Body of pancreas (tissue), 4 donors: Measurements from ENCODE around the gene ZNF92. TPM values are rescaled to one million over a fixed set of nuclear protein-coding genes. Genes with fewer than 3 reads are reported as not detected.

ENCODE experiments used
- ATAC-seq: fragments of 150-250 bp; one replicate; pipeline ENCODE4 v1.9.1; 2016
- DNase-seq, 4 donors: peaks; one replicate each; pipeline ENCODE4 v3.0.0-alpha.2; 2019
- H3K27ac ChIP-seq, 4 donors: fragments of 200-600 bp; sonication (generic); 1 replicate in 3 of 4; 2 replicates in 1 of 4; pipeline versions ENCODE4 v1.5.1 to v1.6.1; 2016 to 2019; ENCODE audit warnings: mild to moderate bottlenecking in 1 of 4, mixed read lengths in 1 of 4, moderate library complexity in 1 of 4
- H3K27me3 ChIP-seq, 2 donors: fragments of 200-600 bp; sonication (generic); one replicate each; pipeline ENCODE4 v1.6.0; 2016; ENCODE audit warnings: mild to moderate bottlenecking in 1 of 2
- H3K36me3 ChIP-seq, 2 donors: fragments of 200-600 bp; sonication (generic); replicated peaks in 1 of 2; 2 replicates each; pipeline ENCODE4 v1.5.1; 2016; ENCODE audit warnings: low read depth in 2 of 2; ENCODE audit not compliant: insufficient read depth in 1 of 2
- H3K4me1 ChIP-seq: fragments of 200-600 bp; sonication (generic); one replicate; pipeline ENCODE4 v1.6.0; 2016
- H3K4me3 ChIP-seq, 2 donors: fragments of 200-600 bp; sonication (generic); 1 replicate in 1 of 2; 2 replicates in 1 of 2; pipeline ENCODE4 v1.5.1; 2016 to 2019
- H3K9me3 ChIP-seq, 3 donors: fragments of 200-600 bp; sonication (generic); 1 replicate in 2 of 3; 2 replicates in 1 of 3; pipeline ENCODE4 v1.5.1; 2016
- POLR2A ChIP-seq, 3 donors: fragments of 450-650 bp; IDR thresholded peaks; one replicate each; pipeline ENCODE4 v1.6.1; 2016; ENCODE audit warnings: antibody characterized with exemption in 3 of 3, mild to moderate bottlenecking in 2 of 3
- WGBS, 2 donors: methylation state at CpG; one replicate each; pipeline ENCODE4 v1.1.5; 2017; 5-methylcytosine and 5-hydroxymethylcytosine counted together
- intact Hi-C: fragments of 100-400 bp; cut with DNase I; formaldehyde crosslinking; loops from one replicate; pipeline ENCODE4 v1.15.1; 2023
- total RNA-seq, 2 donors: library from RNA; depleted of rRNA; stranded (reverse); fragments of >200 nt; gene quantifications; one replicate each; pipeline ENCODE4 v1.1.0, GENCODE V29; 2016
- TF ChIP-seq, protein P1 (sequence below), 7 experiments: fragments of 450-650 bp in 4 of 7; fragments of 200-600 bp in 3 of 7; sonication (generic) in 3 of 7; IDR thresholded peaks; one replicate each; pipeline ENCODE4 v1.5.1; 2016 to 2019; ENCODE audit warnings: antibody characterized with exemption in 7 of 7

Gene ZNF92
- total RNA-seq, 2 donors from 2014 or later, result 1.3 to 6.2 TPM

DNA sequence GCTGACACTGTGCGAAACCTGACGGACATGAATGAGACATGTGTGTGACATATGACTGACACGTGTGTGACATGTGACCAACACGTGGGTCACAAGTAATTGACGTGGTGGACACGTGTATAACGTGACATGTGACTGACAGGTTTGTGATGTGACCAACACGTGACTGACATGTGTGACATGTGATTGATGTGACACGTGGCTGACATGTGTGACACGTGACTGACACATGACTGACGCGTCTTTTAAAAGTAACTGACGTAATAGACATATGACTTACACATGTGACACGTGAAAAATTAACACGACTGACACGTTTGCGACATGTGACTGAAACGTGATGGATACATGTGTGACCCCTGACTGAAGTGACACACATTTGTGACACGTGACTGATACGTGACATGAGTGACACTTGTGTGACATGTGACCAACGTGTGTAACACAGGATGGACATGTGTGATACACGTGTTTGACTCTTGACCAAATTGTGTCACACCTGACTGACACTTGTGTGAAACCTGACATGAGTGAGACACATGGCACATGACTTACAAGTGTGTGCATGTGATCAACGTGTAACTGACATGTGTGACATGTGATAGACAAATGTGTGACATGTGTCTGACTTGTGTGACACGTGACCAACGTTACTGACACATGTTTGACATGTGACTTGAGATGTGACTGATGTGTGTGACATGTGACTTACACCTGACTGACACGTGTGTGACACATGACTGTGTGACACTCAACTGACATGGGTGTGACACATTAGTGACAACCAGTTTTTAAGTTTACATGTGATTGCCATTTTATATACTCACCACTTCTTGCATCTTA, 56.9 kb downstream of the ZNF92 start:
- H3K36me3 ChIP-seq, result no peaks in the 10 kb centered on the region
- H3K4me1 ChIP-seq, result no peaks in the 10 kb centered on the region
- no peak for ATAC-seq
- H3K27me3 ChIP-seq, result no peaks in the 10 kb centered on the region
- DNase-seq, result no peak
- no peaks in the 10 kb centered on the region for H3K9me3 ChIP-seq
- TF ChIP-seq POLR2A (IDR thresholded peaks at IDR 0.05), result no peak
- TF ChIP-seq, protein P1, sequence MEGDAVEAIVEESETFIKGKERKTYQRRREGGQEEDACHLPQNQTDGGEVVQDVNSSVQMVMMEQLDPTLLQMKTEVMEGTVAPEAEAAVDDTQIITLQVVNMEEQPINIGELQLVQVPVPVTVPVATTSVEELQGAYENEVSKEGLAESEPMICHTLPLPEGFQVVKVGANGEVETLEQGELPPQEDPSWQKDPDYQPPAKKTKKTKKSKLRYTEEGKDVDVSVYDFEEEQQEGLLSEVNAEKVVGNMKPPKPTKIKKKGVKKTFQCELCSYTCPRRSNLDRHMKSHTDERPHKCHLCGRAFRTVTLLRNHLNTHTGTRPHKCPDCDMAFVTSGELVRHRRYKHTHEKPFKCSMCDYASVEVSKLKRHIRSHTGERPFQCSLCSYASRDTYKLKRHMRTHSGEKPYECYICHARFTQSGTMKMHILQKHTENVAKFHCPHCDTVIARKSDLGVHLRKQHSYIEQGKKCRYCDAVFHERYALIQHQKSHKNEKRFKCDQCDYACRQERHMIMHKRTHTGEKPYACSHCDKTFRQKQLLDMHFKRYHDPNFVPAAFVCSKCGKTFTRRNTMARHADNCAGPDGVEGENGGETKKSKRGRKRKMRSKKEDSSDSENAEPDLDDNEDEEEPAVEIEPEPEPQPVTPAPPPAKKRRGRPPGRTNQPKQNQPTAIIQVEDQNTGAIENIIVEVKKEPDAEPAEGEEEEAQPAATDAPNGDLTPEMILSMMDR (IDR thresholded peaks at IDR 0.05), result no peak
- no peak overlapping the region for H3K27ac ChIP-seq
- intact Hi-C loops, result no loop called here
- 76 to 80% methylated on average over 26 of the region's 26 CpGs for WGBS, 2 donors
- H3K4me3 ChIP-seq, result no peak overlapping the region

DNA sequence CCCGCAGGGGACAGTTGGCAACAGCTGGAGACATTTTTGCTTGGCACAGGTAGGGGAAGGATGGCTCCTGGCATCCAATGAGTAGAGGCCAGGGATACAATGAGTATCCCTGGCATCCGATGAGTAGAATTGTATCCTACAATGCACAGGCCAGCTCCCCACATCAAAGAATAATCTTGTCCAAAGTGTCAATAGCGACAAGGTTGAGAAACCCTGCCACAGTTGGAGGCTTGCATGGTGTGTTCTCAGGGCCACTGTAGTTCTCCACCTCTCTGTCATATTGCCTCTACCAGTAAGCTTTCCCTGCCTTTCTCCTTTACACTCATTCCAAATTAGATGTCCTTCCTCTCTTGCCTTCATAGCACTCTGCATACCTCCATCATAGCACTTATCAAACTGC, 60.7 kb downstream of the ZNF92 start:
- Histone ChIP-seq H3K36me3 (no peaks in the 10 kb centered on the region), H3K9me3 (no peaks in the 10 kb centered on the region), H3K27me3 (no peaks in the 10 kb centered on the region), H3K4me3 (no peak overlapping the region), H3K4me1 (no peaks in the 10 kb centered on the region), H3K27ac (no peak overlapping the region)
- TF ChIP-seq, protein P1 (IDR thresholded peaks at IDR 0.05), result no peak
- TF ChIP-seq POLR2A (IDR thresholded peaks at IDR 0.05), result no peak
- DNase-seq (no peak), ATAC-seq (no peak)
- intact Hi-C loops, result no loop called here
- 63 to 74% methylated on average over 2 to 3 of the region's 3 CpGs for WGBS, 2 donors

DNA sequence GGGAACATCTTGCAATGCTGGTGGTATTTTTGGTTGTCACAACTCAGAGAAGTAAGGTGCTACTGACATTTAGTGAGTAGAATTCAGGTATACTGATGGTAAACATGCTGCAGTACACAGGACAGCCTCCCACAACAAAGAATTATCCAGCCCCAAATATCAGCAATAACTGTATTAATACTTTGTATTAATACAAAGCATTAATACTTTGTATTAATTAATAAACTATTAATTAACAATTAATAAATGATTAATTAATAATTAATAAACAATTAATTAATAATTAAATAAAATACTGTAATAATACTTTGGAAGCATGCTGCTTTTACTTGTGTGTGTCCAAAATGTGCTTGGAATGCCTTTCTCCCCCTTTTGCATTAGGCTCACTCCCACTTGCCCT, 62.5 kb downstream of the ZNF92 start:
- Histone ChIP-seq H3K27ac (no peak overlapping the region), H3K27me3 (no peaks in the 10 kb centered on the region), H3K4me1 (no peaks in the 10 kb centered on the region), H3K4me3 (no peak overlapping the region), H3K36me3 (no peaks in the 10 kb centered on the region), H3K9me3 (no peaks in the 10 kb centered on the region)
- intact Hi-C loops, result no loop called here
- TF ChIP-seq POLR2A (IDR thresholded peaks at IDR 0.05), result no peak
- TF ChIP-seq, protein P1 (IDR thresholded peaks at IDR 0.05), result no peak
- no peak for DNase-seq
- ATAC-seq, result no peak

DNA sequence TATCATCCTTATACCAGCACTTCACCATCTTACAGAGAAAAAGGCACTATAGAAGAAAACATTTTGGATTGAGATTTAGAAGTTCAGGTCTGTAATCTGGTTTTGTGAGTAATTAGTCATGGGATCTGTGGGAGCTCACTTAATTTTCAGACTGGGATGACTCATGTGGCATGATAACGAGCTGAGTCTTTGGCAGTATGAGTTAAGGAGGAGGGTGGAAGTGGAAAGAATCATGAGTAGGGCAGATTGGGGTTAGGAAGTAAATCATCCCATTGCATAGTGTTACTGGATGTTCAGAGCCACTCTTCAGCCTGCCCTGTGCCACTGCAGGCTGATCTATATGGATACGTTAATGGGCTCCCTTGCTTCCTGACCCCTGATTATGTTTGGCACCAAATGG, 64.9 kb downstream of the ZNF92 start:
- intact Hi-C loops, result no loop called here
- no peaks in the 10 kb centered on the region for H3K36me3 ChIP-seq
- TF ChIP-seq, protein P1 (IDR thresholded peaks at IDR 0.05), result no peak
- no peak for TF ChIP-seq POLR2A (IDR thresholded peaks at IDR 0.05)
- no peak overlapping the region for H3K4me3 ChIP-seq
- DNase-seq, result no peak
- H3K27ac ChIP-seq, result no peak overlapping the region
- WGBS, 2 donors, result 28 to 29% methylated on average over 2 of the region's 2 CpGs
- no peaks in the 10 kb centered on the region for H3K27me3 ChIP-seq
- H3K4me1 ChIP-seq, result no peaks in the 10 kb centered on the region
- H3K9me3 ChIP-seq, result no peaks in the 10 kb centered on the region
- ATAC-seq, result no peak

DNA sequence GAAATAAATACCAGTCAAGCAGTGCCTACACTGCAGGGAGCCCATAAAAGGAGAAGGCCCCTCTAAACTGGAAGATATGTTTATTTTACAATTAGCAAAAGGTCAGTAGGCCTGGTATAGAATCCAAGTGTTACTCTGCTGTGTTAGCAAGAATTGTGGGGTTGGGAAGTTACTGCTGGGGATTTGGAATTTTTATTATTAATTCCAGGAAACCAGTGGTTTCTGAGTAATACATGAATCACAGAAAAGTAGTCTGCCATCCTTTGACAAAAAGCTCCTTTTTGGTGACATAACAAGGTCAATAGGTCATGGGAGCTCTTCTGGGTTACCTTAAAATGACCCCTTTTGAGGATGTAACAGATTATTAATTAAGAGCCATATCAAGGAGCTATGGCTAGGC, 67.4 kb downstream of the ZNF92 start:
- TF ChIP-seq, protein P1 (IDR thresholded peaks at IDR 0.05), result no peak
- no peak for TF ChIP-seq POLR2A (IDR thresholded peaks at IDR 0.05)
- Histone ChIP-seq H3K36me3 (no peaks in the 10 kb centered on the region), H3K27me3 (no peaks in the 10 kb centered on the region), H3K27ac (no peak overlapping the region), H3K9me3 (no peaks in the 10 kb centered on the region), H3K4me3 (no peak overlapping the region), H3K4me1 (no peaks in the 10 kb centered on the region)
- DNase-seq (no peak), ATAC-seq (no peak)
- intact Hi-C loops, result no loop called here
